ENCODE results near the gene OR6A2. TPM values are rescaled to one million over a fixed set of nuclear protein-coding genes. Genes with fewer than 3 reads are reported as not detected.

The OR6A2 gene
- total RNA-seq, 1 donor from 2014 or later, result not detected

GRCh38 chr11:6794639-6795038, 4.8 kb downstream of the OR6A2 start:
- no peak overlapping the region for H3K27ac Mint-ChIP-seq (ENCODE audit: unreplicated experiment)
- H3K27me3 Mint-ChIP-seq (ENCODE audit: unreplicated experiment), result peaks cover 4% of the 10 kb centered on the region
- H3K9me3 Mint-ChIP-seq (ENCODE audit: unreplicated experiment), result no peaks in the 10 kb centered on the region
- no peak for DNase-seq (ENCODE audit: extremely low spot score, unreplicated experiment)
- H3K4me3 Mint-ChIP-seq (ENCODE audit: unreplicated experiment), result no peak overlapping the region
- no peaks in the 10 kb centered on the region for H3K4me1 Mint-ChIP-seq (ENCODE audit: unreplicated experiment)
- no peaks in the 10 kb centered on the region for H3K36me3 Mint-ChIP-seq (ENCODE audit: unreplicated experiment)
- no peak for TF ChIP-seq CTCF (IDR thresholded peaks at IDR 0.05)

GRCh38 chr11:6790546-6790945, 8.9 kb downstream of the OR6A2 start:
- Mint-ChIP-seq H3K36me3 (ENCODE audit: unreplicated experiment) (no peaks in the 10 kb centered on the region), H3K27ac (ENCODE audit: unreplicated experiment) (no peak overlapping the region), H3K27me3 (ENCODE audit: unreplicated experiment) (peaks cover 6% of the 10 kb centered on the region), H3K4me3 (ENCODE audit: unreplicated experiment) (no peak overlapping the region), H3K9me3 (ENCODE audit: unreplicated experiment) (no peaks in the 10 kb centered on the region), H3K4me1 (ENCODE audit: unreplicated experiment) (no peaks in the 10 kb centered on the region)
- DNase-seq (ENCODE audit: extremely low spot score, unreplicated experiment), result no peak
- no peak for TF ChIP-seq CTCF (IDR thresholded peaks at IDR 0.05)

GRCh38 chr11:6782720-6783119, 16.8 kb downstream of the OR6A2 start, which contains the start of gene OR2AG1:
TSS of gene OR2AG1 (plus strand) at chr11:6783020. CDS start at chr11:6785038, 2,018 bp downstream.
- Mint-ChIP-seq H3K27ac (ENCODE audit: unreplicated experiment) (no peak within 1 kb of the TSS), H3K4me3 (ENCODE audit: unreplicated experiment) (no peak within 1 kb of the TSS), H3K9me3 (ENCODE audit: unreplicated experiment) (no peaks in the 10 kb centered on the region), H3K27me3 (ENCODE audit: unreplicated experiment) (peaks cover 9% of the 10 kb centered on the region), H3K4me1 (ENCODE audit: unreplicated experiment) (no peaks in the 10 kb centered on the region), H3K36me3 (ENCODE audit: unreplicated experiment) (no peaks in the 10 kb centered on the region)
- no peak for TF ChIP-seq CTCF (IDR thresholded peaks at IDR 0.05)
- no peak for DNase-seq (ENCODE audit: extremely low spot score, unreplicated experiment)

- no peak overlapping the region for H3K4me3 Mint-ChIP-seq (ENCODE audit: unreplicated experiment)
- TF ChIP-seq CTCF (IDR thresholded peaks at IDR 0.05), result no peak
- H3K36me3 Mint-ChIP-seq (ENCODE audit: unreplicated experiment), result no peaks in the 10 kb centered on the region
- no peak overlapping the region for H3K27ac Mint-ChIP-seq (ENCODE audit: unreplicated experiment)
- DNase-seq (ENCODE audit: extremely low spot score, unreplicated experiment), result no peak
- H3K27me3 Mint-ChIP-seq (ENCODE audit: unreplicated experiment), result peaks cover 12% of the 10 kb centered on the region
- H3K9me3 Mint-ChIP-seq (ENCODE audit: unreplicated experiment), result no peaks in the 10 kb centered on the region
- H3K4me1 Mint-ChIP-seq (ENCODE audit: unreplicated experiment), result no peaks in the 10 kb centered on the region
Measured at GRCh38 chr11:6780829-6781228, 18.7 kb downstream of the OR6A2 start.

- H3K4me3 Mint-ChIP-seq (ENCODE audit: unreplicated experiment), result no peak overlapping the region
- no peaks in the 10 kb centered on the region for H3K9me3 Mint-ChIP-seq (ENCODE audit: unreplicated experiment)
- H3K4me1 Mint-ChIP-seq (ENCODE audit: unreplicated experiment), result no peaks in the 10 kb centered on the region
Measured at GRCh38 chr11:6778518-6778917, 21.0 kb downstream of the OR6A2 start.

More at GRCh38 chr11:6778518-6778917, 21.0 kb downstream of the OR6A2 start:
- no peak for DNase-seq (ENCODE audit: extremely low spot score, unreplicated experiment)
- TF ChIP-seq CTCF (IDR thresholded peaks at IDR 0.05), result no peak
- H3K36me3 Mint-ChIP-seq (ENCODE audit: unreplicated experiment), result no peaks in the 10 kb centered on the region
- H3K27me3 Mint-ChIP-seq (ENCODE audit: unreplicated experiment), result peaks cover 16% of the 10 kb centered on the region
- H3K27ac Mint-ChIP-seq (ENCODE audit: unreplicated experiment), result no peak overlapping the region
